DMS53 (cell line): Measurements from ENCODE around the gene SLC6A7.

Experiments used
- DNase-seq: peaks from one replicate; lab custom pipeline; 2025; lab: John Stamatoyannopoulos, UW

The SLC6A7 gene

DNA sequence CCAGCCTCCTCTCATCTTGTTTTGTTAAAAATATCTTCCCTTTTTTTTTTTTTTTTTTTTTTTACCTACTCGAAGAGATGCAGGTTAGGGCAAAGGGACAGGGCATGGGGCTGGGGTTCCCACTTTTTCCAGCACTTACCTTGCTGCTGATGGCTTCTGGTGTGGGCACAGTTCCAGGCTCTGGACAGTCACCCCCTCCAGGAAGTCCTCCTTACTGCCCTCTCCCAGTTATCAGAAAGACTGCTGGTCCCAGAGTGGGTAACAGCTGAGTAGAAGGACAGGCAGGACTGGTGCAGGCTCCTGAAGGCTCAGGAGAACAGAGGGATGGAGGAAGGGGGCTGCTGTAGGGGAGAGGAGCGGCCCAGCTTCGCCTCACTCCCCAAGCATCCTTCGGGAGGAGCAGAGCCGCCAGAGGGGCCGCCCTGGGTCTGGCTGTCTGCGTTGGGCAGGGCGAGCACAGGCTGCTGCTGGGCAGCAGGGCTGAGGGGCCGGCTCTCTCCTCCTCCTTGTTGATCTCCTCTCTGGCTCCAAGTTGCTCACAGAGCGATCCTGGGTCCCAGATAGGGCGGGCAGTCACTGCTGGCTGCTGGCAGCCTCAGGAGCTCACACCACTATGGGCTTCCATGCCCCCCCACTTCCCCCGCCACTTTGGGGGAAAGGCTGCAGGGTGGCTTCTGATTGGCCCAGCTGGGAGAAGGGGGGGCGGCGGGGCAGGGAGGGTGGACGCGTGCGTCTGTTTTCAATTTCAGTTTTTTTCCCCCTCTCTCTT is 34.4 kb upstream of the SLC6A7 start, which contains the start of gene PDGFRB:
Gene PDGFRB (minus strand): TSS at position 588 of the 769 bp plus-strand sequence. CDS start 18,798 bp downstream, outside the sequence.
- peak; percentile 66 for DNase-seq

DNA sequence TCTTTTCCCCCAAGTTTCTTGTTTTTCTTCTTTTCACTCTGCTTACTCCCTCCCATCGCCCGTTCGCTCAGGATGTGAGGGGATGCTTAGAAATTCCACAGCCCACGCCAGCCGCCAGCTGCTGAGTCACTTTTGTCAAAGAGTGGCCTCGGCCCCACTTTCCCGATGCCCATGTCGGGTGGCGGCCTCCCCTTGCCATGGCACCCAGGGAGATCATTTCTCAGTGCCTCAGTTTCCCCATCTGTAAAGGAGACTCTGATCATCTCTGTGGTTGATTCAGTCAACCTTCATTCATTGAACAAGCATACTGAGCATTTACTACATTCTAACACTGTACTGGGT is 33.9 kb upstream of the SLC6A7 start:
- DNase-seq = no peak

DNA sequence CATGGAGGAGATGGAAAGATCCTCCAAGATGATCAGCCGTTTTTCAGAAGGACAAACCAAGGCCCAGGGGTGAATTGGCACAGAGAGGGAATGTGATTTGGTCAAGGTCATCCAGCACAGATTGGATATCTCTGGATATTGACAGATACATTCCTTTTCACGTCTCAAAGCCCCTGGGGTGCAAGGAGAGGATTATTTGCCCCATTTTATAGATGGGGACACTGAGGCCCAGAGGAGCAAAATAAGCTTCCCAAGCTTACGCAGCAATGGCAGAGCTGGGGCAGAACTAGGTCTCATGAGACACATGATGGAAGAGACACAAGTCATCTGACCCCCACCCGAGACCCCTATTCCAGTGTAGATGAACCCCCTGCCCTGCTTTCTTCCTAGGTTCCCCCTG is 33.3 kb upstream of the SLC6A7 start:
- DNase-seq = no peak

DNA sequence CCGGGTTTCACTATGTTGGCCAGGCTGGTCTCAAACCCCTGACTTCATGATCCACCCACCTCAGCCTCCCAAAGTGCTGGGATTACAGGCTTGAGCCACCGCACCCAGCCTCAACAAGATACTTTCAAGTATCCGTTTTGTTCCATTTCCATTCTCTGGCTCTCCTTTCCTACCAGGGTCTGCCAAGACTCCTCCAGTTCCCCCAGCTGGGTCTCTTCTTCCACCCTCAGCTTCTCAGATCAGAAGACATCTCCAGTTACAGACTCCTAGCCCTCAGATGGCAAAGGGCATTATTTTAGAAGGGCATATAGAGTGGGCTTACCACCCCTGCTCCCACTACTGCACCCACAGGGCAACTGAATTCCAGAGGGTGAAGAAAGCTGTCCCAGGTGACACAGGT is 32.7 kb upstream of the SLC6A7 start:
- DNase-seq = no peak

DNA sequence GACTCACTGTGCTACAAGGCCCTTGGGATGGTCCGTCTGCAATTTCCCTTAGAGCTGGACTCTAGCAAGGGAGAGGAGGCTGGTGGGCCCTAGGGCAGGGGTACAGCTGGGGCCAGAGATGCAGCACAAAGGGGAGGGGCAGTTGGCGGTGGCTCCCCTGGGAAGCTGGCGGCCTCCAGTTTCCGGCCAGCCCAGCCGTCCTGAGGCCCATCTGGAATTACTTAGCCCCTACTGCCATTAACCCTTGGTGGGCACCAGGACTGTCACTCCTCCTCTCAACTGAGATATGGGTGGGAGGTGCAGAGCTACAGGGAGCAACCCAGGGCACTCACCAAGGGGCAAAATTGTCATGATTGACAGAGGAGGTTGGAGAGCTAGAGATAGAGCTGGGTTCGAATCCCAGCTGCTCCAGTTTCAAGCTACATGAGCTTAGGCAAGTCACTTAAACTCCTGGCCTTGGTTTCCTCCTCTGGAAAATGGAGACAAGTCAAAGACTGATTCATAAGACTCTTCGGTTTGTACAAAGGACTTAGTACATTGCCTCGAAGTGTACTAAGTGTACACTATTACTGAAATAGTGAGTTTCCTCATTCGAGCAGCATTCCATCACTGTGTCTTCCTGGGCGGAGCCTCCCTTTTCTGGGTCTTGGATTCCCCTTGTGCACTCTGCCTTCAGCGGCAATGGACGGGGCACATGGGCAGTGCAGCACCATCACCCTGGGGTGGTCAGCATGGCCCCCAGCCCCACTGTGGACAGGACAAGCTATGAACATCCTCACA is 31.5 kb upstream of the SLC6A7 start:
- DNase-seq = no peak

DNA sequence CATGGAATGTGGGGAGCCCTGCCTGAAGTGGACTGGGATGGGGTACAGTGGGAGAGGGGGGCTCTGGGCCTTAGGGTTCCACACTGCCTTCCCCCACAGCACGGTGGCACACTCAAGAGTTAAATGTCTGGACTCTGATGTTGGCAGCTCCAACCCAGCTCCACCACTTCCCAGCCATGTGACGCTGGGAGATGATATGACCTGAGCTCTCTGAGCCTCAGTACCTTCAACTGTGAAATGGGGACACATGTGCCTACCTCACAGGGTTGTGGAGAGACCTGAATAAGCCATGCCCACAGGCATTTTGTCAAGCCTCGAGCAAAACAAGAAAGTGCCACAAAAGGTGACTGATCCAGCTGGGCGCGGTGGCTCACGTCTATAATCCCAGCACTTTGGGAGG is 30.8 kb upstream of the SLC6A7 start:
- DNase-seq = no peak

DNA sequence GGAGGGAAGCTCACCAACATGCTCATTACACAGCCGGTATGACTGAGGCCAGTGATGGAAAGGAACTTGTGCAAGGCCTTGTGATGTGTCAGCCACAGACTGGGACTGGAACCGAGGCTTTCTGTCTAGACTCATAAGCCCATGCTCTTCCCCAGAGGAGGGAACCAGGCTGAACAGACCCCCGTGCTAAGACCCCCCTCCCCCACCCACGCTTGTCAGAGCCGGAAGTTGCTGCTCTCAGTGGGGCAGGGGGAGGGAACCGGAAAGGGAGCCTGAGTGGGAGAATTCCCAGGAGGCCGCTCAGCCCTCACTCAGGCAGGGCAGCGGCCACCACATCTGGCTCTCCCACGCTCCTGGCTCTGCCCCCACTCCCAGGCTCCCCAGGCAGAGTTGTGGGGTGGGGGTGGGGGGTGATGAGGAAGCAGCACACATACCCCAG is 30.1 kb upstream of the SLC6A7 start:
- DNase-seq = no peak

DNA sequence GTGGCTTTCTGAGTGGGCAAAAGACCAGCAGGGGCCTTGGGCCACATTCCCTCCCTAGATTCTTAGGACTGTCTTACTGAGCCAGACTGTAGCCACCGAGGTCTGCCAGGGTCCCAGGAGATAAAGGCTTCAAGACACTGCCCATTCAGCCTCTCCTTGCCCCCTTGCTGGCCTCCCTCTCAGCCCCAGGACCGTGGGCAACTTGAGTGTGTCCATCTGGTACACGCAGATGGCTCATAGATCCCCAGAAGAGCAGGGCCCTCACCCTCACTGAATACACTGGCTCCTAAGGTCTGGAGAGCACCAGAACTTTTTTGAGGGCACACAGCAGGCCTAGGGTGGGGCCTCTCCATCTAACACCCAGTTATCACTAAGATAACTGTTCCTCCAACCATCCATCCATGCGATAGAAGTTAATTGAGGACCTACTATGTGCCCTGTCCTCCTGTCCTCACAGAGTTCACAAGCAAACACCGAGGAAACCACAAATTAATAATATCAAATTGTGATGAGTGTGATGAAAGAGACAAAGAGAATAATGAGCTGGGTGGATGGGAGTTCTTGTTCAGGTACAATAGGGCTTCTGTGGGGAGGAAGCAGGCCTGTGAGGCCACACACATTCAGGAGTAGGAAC is 29.3 kb upstream of the SLC6A7 start:
- no peak for DNase-seq

DNA sequence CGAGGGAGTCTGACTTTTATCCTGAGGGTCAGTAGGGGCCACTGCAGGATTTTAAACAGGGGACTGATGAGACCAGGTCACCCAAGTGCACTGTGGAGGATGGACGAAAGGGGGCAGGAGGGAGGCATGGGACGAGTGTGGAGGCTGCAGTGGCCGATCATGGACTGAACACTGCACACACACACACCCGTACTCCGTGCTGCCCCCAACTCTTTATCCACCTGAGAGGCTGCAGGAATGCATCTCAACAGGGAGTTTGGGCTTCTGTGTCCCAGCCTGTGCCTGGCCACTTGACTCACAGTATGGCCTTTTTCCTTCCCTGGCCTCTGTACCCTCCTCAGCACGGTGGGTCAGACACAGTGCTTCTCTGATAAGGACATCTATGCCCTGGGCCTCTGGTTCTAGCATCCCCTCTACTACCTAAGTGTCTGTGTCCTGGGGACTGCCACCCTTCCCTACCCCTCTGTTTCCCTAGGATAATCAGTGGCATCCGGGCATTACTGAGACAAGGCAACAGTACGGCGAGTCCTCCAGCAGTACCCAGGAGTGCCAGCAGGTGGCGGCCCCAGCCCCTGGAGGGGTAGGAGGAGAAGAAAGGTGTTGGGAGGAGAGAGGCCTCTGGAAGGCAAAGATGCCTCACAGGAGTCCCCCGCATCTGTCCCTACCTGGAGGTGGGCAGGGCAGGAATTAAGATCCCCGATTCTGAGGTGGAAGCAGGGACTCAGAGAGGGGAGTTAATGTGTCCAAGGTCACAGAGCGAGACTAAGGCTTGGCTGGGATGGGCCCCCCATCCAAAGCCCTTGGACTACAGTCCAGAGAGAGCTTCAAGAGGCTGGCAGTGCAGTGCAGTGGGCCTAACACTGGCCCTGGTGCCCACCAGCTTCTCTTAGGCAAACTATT is 28.4 kb upstream of the SLC6A7 start:
- DNase-seq = peak; percentile 89

DNA sequence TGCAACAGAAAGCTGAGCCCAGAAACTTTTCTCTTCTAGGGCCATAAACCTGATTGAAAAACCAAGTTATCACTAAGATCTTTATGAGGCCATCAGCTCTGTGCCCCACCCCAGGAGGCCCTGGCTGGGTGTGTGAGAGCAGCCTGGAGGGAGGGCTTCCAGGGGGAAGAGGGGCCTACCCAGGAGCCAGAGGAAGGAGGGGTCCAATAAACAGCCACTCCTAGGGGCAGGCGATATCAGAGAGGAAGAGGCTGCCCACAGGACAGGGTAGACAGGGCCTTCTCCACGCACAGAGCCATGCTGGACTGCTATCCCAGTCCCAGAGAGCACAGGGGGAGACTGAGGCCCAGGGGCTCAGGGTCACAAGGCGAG is 27.7 kb upstream of the SLC6A7 start:
- DNase-seq = no peak

DNA sequence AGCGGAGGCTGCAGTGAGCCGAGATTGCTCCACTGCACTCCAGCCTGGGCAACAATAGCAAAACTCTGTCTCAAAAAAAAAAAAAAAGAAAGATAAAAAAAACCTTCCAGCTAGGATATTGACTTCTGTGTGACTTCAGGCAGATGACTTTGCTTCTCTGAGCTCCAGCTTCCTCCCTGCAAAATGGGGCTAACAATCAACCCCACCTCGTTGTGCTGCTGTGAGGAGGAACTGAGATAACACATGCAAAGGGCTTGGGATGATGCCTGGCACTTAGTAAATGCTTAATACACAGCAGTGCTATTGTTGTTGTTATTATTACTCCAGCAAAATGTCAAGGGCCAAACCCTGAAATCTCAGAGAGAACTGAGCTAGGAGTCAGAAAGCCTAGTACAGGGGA is 26.8 kb upstream of the SLC6A7 start:
- DNase-seq = no peak

DNA sequence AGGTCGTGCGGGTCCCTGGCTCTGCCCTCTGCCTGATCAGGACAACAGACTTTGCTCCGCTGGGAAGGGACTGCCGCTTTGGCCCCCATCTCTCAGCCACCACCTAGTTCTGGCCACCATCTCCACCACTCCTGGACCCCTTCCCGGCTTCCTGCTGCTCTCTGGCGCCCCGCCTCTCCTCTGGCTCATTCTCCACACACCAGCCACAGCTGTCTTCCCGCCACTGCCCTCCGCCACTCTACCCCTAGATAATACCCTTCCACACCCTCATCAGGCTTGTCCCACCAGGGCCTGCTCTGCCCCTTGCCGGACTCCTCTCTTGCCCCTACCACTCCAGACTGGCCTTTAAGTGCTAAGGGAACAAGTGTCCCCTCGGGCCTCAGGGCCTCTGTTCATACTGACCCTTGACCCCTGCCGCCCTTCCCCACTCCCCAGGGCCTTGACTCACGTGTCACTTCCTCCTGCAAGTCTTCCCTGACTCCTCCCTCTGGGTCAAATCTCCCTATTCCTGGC is 26.3 kb upstream of the SLC6A7 start:
- no peak for DNase-seq

DNA sequence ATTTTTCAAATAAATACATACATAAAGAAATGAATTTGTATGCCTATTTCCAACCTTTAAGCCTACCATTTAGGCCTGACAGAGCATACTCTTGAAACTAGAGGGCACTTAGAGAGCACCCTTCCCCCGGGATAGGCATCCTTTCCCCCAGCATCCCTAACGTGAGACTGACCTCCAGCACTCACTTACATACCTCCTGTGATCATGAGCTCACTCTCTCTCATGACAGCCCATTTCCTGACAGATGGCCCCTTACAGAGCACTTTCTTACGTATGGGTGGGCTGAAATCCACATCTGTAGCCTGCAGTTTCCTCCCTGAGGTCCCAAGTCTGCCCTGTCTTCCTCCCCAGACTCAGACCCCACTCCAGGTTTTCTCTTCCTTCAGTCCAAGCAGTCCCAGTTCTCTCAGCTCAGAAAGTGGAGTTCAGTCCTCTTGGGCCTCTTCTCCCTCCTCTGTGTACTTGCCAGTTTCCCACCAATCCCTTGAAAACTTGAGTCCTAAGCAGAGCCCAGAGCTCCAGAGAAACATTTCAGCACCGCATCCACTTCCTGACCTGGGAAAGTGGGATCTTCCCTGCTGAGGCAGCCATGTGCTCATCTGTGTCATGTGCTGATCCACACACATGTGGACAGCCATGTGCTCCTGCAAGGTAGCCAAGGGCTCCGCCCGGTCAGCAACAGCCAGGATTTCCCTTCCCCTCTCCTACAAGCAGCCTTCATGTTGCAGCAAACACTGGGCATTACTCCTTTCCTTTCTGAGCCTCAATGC is 25.5 kb upstream of the SLC6A7 start:
- no peak for DNase-seq

DNA sequence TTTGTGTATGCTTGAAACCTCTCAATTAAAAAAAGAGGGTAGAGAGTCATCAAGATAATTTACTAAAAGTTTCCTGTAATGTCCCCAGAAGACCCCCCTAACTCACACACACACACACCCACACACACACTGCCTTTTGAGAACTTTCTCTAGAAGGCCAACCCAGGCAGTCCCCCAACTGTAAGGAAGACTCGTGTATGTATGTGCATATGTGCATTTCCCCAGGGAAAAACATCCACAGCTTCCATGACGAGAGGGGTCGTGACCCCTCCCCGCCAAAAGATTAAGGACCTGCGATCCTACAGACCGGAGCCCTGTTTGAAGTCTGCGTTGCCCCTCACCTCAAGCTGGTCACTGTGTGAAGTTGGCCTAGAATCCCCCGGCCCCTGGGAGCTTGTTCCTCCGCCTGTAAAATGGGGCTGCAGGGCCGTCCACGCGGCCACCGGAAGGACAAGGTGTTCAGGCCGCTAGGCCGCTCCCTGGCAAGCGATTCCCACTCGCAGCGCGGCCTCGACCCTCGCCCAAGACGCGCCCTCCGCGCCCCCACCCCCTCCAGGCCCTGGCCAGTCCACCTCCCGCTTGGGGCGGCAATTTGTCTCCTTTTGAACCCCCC is 23.7 kb upstream of the SLC6A7 start:
- DNase-seq = no peak

DNA sequence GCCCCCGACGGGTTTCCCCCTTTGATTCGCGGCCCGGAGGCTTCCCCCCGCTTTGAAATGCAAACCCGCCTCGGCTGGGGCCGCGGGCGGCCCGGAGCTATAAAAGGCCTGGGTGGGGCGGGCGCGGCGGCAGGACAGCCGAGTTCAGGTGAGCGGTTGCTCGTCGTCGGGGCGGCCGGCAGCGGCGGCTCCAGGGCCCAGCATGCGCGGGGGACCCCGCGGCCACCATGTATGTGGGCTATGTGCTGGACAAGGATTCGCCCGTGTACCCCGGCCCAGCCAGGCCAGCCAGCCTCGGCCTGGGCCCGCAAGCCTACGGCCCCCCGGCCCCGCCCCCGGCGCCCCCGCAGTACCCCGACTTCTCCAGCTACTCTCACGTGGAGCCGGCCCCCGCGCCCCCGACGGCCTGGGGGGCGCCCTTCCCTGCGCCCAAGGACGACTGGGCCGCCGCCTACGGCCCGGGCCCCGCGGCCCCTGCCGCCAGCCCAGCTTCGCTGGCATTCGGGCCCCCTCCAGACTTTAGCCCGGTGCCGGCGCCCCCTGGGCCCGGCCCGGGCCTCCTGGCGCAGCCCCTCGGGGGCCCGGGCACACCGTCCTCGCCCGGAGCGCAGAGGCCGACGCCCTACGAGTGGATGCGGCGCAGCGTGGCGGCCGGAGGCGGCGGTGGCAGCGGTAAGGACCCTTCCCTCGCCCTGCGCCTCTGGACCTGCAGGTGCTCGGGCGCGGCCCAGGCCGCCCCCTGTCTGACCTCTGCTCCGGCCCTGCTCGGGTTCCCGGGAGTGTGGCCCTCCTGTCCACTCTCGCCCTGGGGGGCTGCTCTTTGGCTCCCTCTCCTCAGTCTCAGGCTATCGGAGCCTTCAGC is 23.0 kb upstream of the SLC6A7 start, which contains the start of gene CDX1:
Gene CDX1 (plus strand): TSS at position 129 of the 862 bp plus-strand sequence. CDS start 99 bp downstream, at position 228.
- DNase-seq = no peak

DNA sequence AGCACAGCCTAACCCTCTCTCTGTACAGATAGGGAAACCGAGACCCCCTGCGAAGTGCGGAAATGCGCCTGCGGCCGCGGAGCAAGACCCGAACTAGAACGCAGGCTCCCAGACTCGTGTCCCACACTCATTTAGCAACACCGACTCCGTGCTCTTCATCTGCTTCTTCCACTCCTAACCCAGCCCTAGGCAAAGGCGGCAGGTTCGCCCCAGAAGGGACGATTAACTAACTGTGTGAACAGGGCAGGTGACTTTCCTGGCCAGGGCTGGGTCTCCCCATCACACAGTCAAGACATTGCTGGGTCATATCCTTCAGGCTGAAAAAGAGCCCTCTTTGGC is 22.4 kb upstream of the SLC6A7 start:
- DNase-seq = no peak

DNA sequence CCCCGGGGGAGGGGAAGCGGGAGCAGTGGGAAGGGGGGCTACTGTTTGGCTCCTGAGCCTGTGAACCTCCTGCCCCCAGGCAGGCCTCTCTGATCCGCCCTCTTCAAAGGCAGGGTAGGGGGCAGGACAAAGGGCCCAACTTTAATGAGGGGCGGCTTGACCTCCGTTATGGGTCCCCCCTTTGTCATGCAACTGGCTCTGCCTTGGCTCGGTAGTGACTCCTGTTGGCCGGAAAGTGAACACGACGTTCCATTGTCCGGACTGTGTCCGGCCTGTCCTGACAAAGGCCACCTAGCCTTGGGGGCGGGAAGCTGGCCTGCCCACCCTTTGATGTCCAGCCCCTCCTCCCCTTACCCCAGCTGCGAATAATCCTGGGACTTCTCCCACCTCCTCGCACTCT is 22.0 kb upstream of the SLC6A7 start:
- DNase-seq = no peak

DNA sequence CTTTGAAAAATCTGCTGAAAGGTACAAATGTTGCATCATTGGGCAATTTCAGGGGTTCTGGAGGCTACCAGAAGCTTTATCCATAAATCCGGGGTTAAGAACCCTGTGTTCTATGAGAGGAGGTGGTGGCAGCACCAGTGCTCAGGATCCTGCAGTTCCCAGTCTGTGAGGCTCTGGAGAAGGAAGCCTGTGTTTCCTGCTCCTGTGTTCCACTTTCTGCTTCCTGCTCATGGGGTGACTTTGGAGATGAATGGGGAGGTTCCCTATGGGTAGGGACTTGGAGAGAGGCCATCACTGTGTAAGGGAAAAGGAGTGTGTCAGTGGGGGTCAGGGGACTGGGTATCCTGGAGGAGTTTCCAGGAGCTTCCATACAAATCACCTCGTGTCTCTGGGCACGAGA is 21.0 kb upstream of the SLC6A7 start:
- DNase-seq = peak; percentile 23

DNA sequence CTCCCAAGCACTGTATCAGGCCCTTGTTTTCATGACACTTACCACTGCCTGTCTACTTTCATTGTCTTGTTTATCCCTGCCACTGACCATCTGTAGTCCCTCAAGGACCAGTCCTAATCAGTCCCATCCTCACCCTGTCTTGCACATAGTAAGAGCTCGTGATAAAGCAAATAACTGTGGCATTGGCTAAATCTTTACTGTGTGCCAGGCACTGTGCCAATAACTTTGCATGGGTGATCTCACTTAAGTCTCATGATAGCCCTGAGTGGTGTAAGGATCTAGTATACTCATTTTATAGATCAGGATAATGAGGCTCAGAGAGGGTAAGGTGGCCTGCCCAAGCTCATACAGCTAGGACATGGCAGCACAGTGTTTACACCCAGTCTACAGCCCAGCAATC is 17.7 kb upstream of the SLC6A7 start:
- no peak for DNase-seq

DNA sequence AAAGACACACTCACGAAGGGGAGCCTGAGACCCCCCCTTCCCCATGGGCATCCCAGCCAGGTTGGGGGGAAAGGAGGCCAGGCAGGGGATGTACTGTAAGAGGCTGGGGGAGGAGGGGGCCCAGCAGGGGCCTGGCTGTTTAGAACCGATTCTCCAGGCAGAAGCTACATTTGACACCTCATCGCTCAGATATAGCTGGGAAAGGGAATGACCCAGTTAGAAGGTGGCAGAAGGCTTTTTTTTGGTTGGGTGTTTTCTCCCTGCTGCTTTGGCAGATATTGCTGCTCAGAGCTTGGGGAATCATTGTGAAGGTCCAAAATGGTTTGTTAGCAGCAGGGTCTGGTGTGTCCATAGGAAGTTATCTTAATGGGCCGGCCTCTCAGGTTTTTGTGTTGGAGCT is 17.3 kb upstream of the SLC6A7 start:
- DNase-seq = no peak
